Measurements from ENCODE around the gene SH3PXD2A. TPM values are rescaled to one million over a fixed set of nuclear protein-coding genes. Genes with fewer than 3 reads are reported as not detected.
A peak's percentile ranks its signal among the peaks of the same experiment; 100 is the strongest.
"Not testable (repeated sequence)": the region's sequence is repeated elsewhere in the genome, so short reads cannot be mapped to it uniquely, and the experiment has no call there.

SH3PXD2A gene
- total and polyA plus RNA-seq, 5 experiments from 2014 or later: 0.09 to 22.4 (median 0.50) TPM

GRCh38 chr10:103643381-103643780 is 212.0 kb downstream of the SH3PXD2A start:
- Mint-ChIP-seq H3K36me3 (peaks cover 0 to 3% (median 0%) of the 10 kb centered on the region in 3 donors), H3K4me1 (peaks cover 0 to 6% (median 0%) of the 10 kb centered on the region in 4 donors), H3K27me3 (no peaks in the 10 kb centered on the region), H3K9me3 (no peaks in the 10 kb centered on the region), H3K27ac (peak overlapping the region in 1 of 10 donors; percentile 63), H3K4me3 (no peak overlapping the region)
- POLR2A ChIA-PET: no interaction called here
- DNase-seq: no peak
- no peak for ATAC-seq

GRCh38 chr10:103641326-103641725 is 214.1 kb downstream of the SH3PXD2A start:
- no peak overlapping the region for H3K4me3 Mint-ChIP-seq
- ATAC-seq: no peak
- POLR2A ChIA-PET: no interaction called here
- H3K4me1 Mint-ChIP-seq: peaks cover 0 to 6% (median 0%) of the 10 kb centered on the region in 4 donors
- H3K27ac Mint-ChIP-seq: no peak overlapping the region
- no peak for DNase-seq
- no peaks in the 10 kb centered on the region for H3K9me3 Mint-ChIP-seq
- H3K27me3 Mint-ChIP-seq: no peaks in the 10 kb centered on the region
- peaks cover 0 to 3% (median 0%) of the 10 kb centered on the region in 3 donors for H3K36me3 Mint-ChIP-seq

- POLR2A ChIA-PET: interaction anchor here (0.6 kb wide), 1 partner anchor 10 kb away, joined by 6 read pairs; no protein-coding TSS in a partner anchor
- H3K9me3 Mint-ChIP-seq: no peaks in the 10 kb centered on the region
- H3K4me3 Mint-ChIP-seq: no peak overlapping the region
- H3K27ac Mint-ChIP-seq: peak overlapping the region in 1 of 10 donors; percentile 51
- H3K36me3 Mint-ChIP-seq: peaks cover 0 to 3% (median 0%) of the 10 kb centered on the region in 3 donors
- H3K4me1 Mint-ChIP-seq: peaks cover 0 to 6% (median 0%) of the 10 kb centered on the region in 4 donors
- no peak for DNase-seq
- no peaks in the 10 kb centered on the region for H3K27me3 Mint-ChIP-seq
- no peak for ATAC-seq
Observed at GRCh38 chr10:103640436-103641181, 214.8 kb downstream of the SH3PXD2A start.

GRCh38 chr10:103638948-103639347 is 216.4 kb downstream of the SH3PXD2A start:
- peak overlapping the region in 2 of 10 donors; percentile 37 to 71 for H3K27ac Mint-ChIP-seq
- no peak for DNase-seq
- no peaks in the 10 kb centered on the region for H3K4me1 Mint-ChIP-seq
- peaks cover 0 to 3% (median 0%) of the 10 kb centered on the region in 3 donors for H3K36me3 Mint-ChIP-seq
- POLR2A ChIA-PET: no interaction called here
- H3K9me3 Mint-ChIP-seq: no peaks in the 10 kb centered on the region
- ATAC-seq: no peak
- no peaks in the 10 kb centered on the region for H3K27me3 Mint-ChIP-seq
- H3K4me3 Mint-ChIP-seq: no peak overlapping the region

GRCh38 chr10:103637927-103638557 is 217.3 kb downstream of the SH3PXD2A start:
- Mint-ChIP-seq H3K27me3 (no peaks in the 10 kb centered on the region), H3K4me3 (no peak overlapping the region), H3K36me3 (peaks cover 0 to 3% (median 0%) of the 10 kb centered on the region in 3 donors), H3K4me1 (no peaks in the 10 kb centered on the region), H3K9me3 (no peaks in the 10 kb centered on the region), H3K27ac (no peak overlapping the region)
- ATAC-seq: no peak
- POLR2A ChIA-PET: no interaction called here
- DNase-seq: no peak

GRCh38 chr10:103637011-103637410 is 218.4 kb downstream of the SH3PXD2A start:
- Mint-ChIP-seq H3K4me3 (no peak overlapping the region), H3K27ac (peak overlapping the region in 1 of 10 donors; percentile 40), H3K9me3 (no peaks in the 10 kb centered on the region), H3K4me1 (no peaks in the 10 kb centered on the region), H3K36me3 (peaks cover 0 to 3% (median 0%) of the 10 kb centered on the region in 3 donors), H3K27me3 (no peaks in the 10 kb centered on the region)
- DNase-seq: no peak
- POLR2A ChIA-PET: no interaction called here
- no peak for ATAC-seq

GRCh38 chr10:103636492-103636891 is 218.9 kb downstream of the SH3PXD2A start:
- POLR2A ChIA-PET: interaction anchor here (0.6 kb wide), 1 partner anchor 28 kb away, joined by 5 read pairs; no protein-coding TSS in a partner anchor
- Mint-ChIP-seq H3K9me3 (no peaks in the 10 kb centered on the region), H3K27me3 (no peaks in the 10 kb centered on the region), H3K27ac (peak overlapping the region in 2 of 10 donors; percentile 21 to 40), H3K36me3 (peaks cover 0 to 3% (median 0%) of the 10 kb centered on the region in 3 donors), H3K4me1 (no peaks in the 10 kb centered on the region), H3K4me3 (no peak overlapping the region)
- ATAC-seq (no peak), DNase-seq (no peak)

GRCh38 chr10:103635580-103635979 is 219.8 kb downstream of the SH3PXD2A start:
- H3K4me3 Mint-ChIP-seq: no peak overlapping the region
- no peak overlapping the region for H3K27ac Mint-ChIP-seq
- DNase-seq (no peak), ATAC-seq (no peak)
- POLR2A ChIA-PET: no interaction called here
- no peaks in the 10 kb centered on the region for H3K27me3 Mint-ChIP-seq
- H3K36me3 Mint-ChIP-seq: peaks cover 0 to 3% (median 0%) of the 10 kb centered on the region in 3 donors
- H3K9me3 Mint-ChIP-seq: no peaks in the 10 kb centered on the region
- H3K4me1 Mint-ChIP-seq: no peaks in the 10 kb centered on the region

GRCh38 chr10:103633846-103634245 is 221.5 kb downstream of the SH3PXD2A start:
- H3K4me1 Mint-ChIP-seq: no peaks in the 10 kb centered on the region
- no peak for DNase-seq
- no peak overlapping the region for H3K4me3 Mint-ChIP-seq
- POLR2A ChIA-PET: interaction anchor here (0.6 kb wide), 1 partner anchor 20 kb away, joined by 3 read pairs; no protein-coding TSS in a partner anchor
- H3K36me3 Mint-ChIP-seq: no peaks in the 10 kb centered on the region
- ATAC-seq: no peak
- H3K27me3 Mint-ChIP-seq: no peaks in the 10 kb centered on the region
- H3K27ac Mint-ChIP-seq: no peak overlapping the region
- no peaks in the 10 kb centered on the region for H3K9me3 Mint-ChIP-seq

- H3K27ac Mint-ChIP-seq: peak overlapping the region in 2 of 10 donors; percentile 2 to 44
- H3K4me3 Mint-ChIP-seq, H3K4me1 Mint-ChIP-seq, H3K9me3 Mint-ChIP-seq, DNase-seq, H3K36me3 Mint-ChIP-seq, POLR2A ChIA-PET, H3K27me3 Mint-ChIP-seq, ATAC-seq: not testable (repeated sequence)
Observed at GRCh38 chr10:103632871-103633270, 222.5 kb downstream of the SH3PXD2A start.

GRCh38 chr10:103632247-103632642 is 223.1 kb downstream of the SH3PXD2A start:
- ATAC-seq: no peak
- Mint-ChIP-seq H3K4me3 (no peak overlapping the region), H3K27ac (peak overlapping the region in 2 of 10 donors; percentile 40 to 52), H3K27me3 (no peaks in the 10 kb centered on the region), H3K4me1 (no peaks in the 10 kb centered on the region), H3K36me3 (no peaks in the 10 kb centered on the region), H3K9me3 (no peaks in the 10 kb centered on the region)
- POLR2A ChIA-PET: no interaction called here
- no peak for DNase-seq

- Mint-ChIP-seq H3K4me1 (no peaks in the 10 kb centered on the region), H3K27ac (no peak overlapping the region), H3K9me3 (no peaks in the 10 kb centered on the region), H3K27me3 (no peaks in the 10 kb centered on the region), H3K4me3 (no peak overlapping the region), H3K36me3 (peaks cover 0 to 1% (median 0%) of the 10 kb centered on the region in 3 donors)
- POLR2A ChIA-PET: interaction anchor here (0.5 kb wide), 1 partner anchor 365 kb away, joined by 3 read pairs; no protein-coding TSS in a partner anchor
- no peak for DNase-seq
- ATAC-seq: no peak
Observed at GRCh38 chr10:103630156-103630555, 225.2 kb downstream of the SH3PXD2A start.

- H3K4me1 Mint-ChIP-seq: no peaks in the 10 kb centered on the region
- POLR2A ChIA-PET: no interaction called here
- no peak overlapping the region for H3K27ac Mint-ChIP-seq
- peaks cover 0 to 1% (median 0%) of the 10 kb centered on the region in 3 donors for H3K36me3 Mint-ChIP-seq
- H3K9me3 Mint-ChIP-seq: no peaks in the 10 kb centered on the region
- no peak for DNase-seq
- no peak for ATAC-seq
- no peaks in the 10 kb centered on the region for H3K27me3 Mint-ChIP-seq
- no peak overlapping the region for H3K4me3 Mint-ChIP-seq
Observed at GRCh38 chr10:103629581-103629980, 225.8 kb downstream of the SH3PXD2A start.

Measured in naive thymus-derived CD8-positive, alpha-beta T cell (primary cell).